Endothelial cell of umbilical vein (primary cell): ENCODE results near the gene OAF. TPM values are rescaled to one million over a fixed set of nuclear protein-coding genes. Genes with fewer than 3 reads are reported as not detected.

Experiments
- BruUV-seq: library from RNA; stranded (reverse); fragments of 400-500 nt; replicated peaks from 2 replicates; lab custom pipeline; 2021; lab: Mats Ljungman, UMichigan
- CTCF ChIA-PET: fragments of 300-600, 350-600 bp; sonication (Branson Sonifier 250); formaldehyde crosslinking; loops from one replicate; lab custom pipeline; 2021; ENCODE audit warnings: antibody characterized with exemption, inconsistent platforms; lab: Charles Lee
- POLR2A ChIA-PET: fragments of 300-600, 350-600 bp; sonication (Branson Sonifier 250); formaldehyde crosslinking; loops from one replicate; lab custom pipeline; 2021; ENCODE audit warnings: antibody characterized with exemption, inconsistent platforms; lab: Charles Lee
- DNase-seq: peaks from one replicate; pipeline ENCODE4 v3.0.0-alpha.2; 2011; ENCODE audit warnings: low read depth, low spot score
- FAIRE-seq: peaks from 2 replicates; lab custom pipeline; 2011; peaks lifted over from hg19 to GRCh38; lab: Jason Lieb, UNC
- H2AFZ ChIP-seq: 2 replicates; pipeline ENCODE4 v1.6.0; 2012; ENCODE audit warnings: low read depth, low read length, control low read depth, inconsistent platforms
- H3K27ac ChIP-seq: 2 replicates; pipeline ENCODE4 v1.5.1; 2011; ENCODE audit warnings: low read depth, mild to moderate bottlenecking, control low read depth, low read length, moderate library complexity; ENCODE audit not compliant: insufficient read depth
- H3K27me3 ChIP-seq, 2 experiments: 2 replicates each; pipeline versions ENCODE4 v1.6.0 to v1.6.1; 2011; ENCODE audit warnings: low read length in 2 of 2, mixed read lengths in 1 of 2; ENCODE audit not compliant: control insufficient read depth in 2 of 2, insufficient read depth in 2 of 2
- H3K36me3 ChIP-seq, 2 experiments: 2 replicates in 1 of 2; 3 replicates in 1 of 2; pipeline ENCODE4 v1.5.1; 2011; ENCODE audit warnings: low read length in 2 of 2, mild to moderate bottlenecking in 1 of 2, moderate library complexity in 1 of 2; ENCODE audit not compliant: control insufficient read depth in 2 of 2, insufficient read depth in 2 of 2; ENCODE audit errors: extremely low read depth in 1 of 2
- H3K4me1 ChIP-seq: 3 replicates; pipeline ENCODE4 v1.5.1; 2011; ENCODE audit warnings: mild to moderate bottlenecking, low read length; ENCODE audit not compliant: control insufficient read depth, insufficient read depth; ENCODE audit errors: extremely low read depth
- H3K4me2 ChIP-seq: 2 replicates; pipeline ENCODE4 v1.6.1; 2011; ENCODE audit warnings: low read length, control low read depth, mixed read lengths; ENCODE audit not compliant: insufficient read depth
- H3K4me3 ChIP-seq, 3 experiments: fragments of 200-600 bp in 1 of 3; sonication (generic), shearing (Covaris generic) in 1 of 3; replicated peaks in 1 of 3; 2 replicates each; pipeline ENCODE4 v1.5.1; 2011 to 2016; ENCODE audit warnings: control low read depth in 3 of 3, low read length in 3 of 3, mild to moderate bottlenecking in 2 of 3, inconsistent platforms in 1 of 3, low read depth in 1 of 3, moderate library complexity in 1 of 3; ENCODE audit not compliant: insufficient read depth in 1 of 3
- H3K79me2 ChIP-seq: 2 replicates; pipeline ENCODE4 v1.6.0; 2012; ENCODE audit warnings: low read length, inconsistent platforms; ENCODE audit not compliant: control insufficient read depth, insufficient read depth
- H3K9ac ChIP-seq: replicated peaks from 2 replicates; pipeline ENCODE3; 2011; ENCODE audit warnings: low read length, control low read depth; ENCODE audit not compliant: insufficient read depth; ENCODE audit errors: extremely low read depth
- H3K9me1 ChIP-seq: replicated peaks from 3 replicates; pipeline ENCODE4 v1.6.0; 2011; ENCODE audit warnings: mild to moderate bottlenecking, low read length; ENCODE audit not compliant: control insufficient read depth, insufficient read depth; ENCODE audit errors: extremely low read depth
- H3K9me3 ChIP-seq: replicated peaks from 2 replicates; pipeline ENCODE4 v1.5.1; 2012; ENCODE audit warnings: low read length, inconsistent platforms; ENCODE audit not compliant: control insufficient read depth, insufficient read depth
- H4K20me1 ChIP-seq: replicated peaks from 2 replicates; pipeline ENCODE3; 2011; ENCODE audit warnings: mild to moderate bottlenecking, low read length; ENCODE audit not compliant: control insufficient read depth, insufficient read depth; ENCODE audit errors: extremely low read depth
- EZH2 ChIP-seq: IDR thresholded peaks from 2 replicates; pipeline ENCODE4 v1.6.1; 2012; ENCODE audit warnings: borderline replicate concordance, low read depth, mild to moderate bottlenecking, moderate library complexity, low read length, inconsistent platforms; ENCODE audit not compliant: severe bottlenecking
- FOS ChIP-seq: IDR thresholded peaks from 2 replicates; pipeline ENCODE4 v1.6.1; 2011; ENCODE audit warnings: mild to moderate bottlenecking, low read length, moderate library complexity, borderline replicate concordance; ENCODE audit not compliant: insufficient read depth
- GATA2 ChIP-seq: IDR thresholded peaks from 2 replicates; pipeline ENCODE4 v1.7.0; 2011; ENCODE audit warnings: low read depth, mild to moderate bottlenecking, moderate library complexity, mixed read lengths, low read length; ENCODE audit not compliant: insufficient read length, insufficient read depth
- JUN ChIP-seq: IDR thresholded peaks from 2 replicates; pipeline ENCODE4 v1.6.1; 2011; ENCODE audit warnings: borderline replicate concordance, low read depth; ENCODE audit not compliant: insufficient read length, insufficient read depth
- MYC ChIP-seq: IDR thresholded peaks from one replicate; pipeline ENCODE4 v1.6.1; 2011; ENCODE audit warnings: mild to moderate bottlenecking, low read depth, low read length
- POLR2A ChIP-seq: IDR thresholded peaks from 2 replicates; pipeline ENCODE4 v1.6.1; 2012; ENCODE audit warnings: low read depth, mild to moderate bottlenecking, control low read depth, low read length
- POLR2AphosphoS5 ChIP-seq: IDR thresholded peaks from 2 replicates; pipeline ENCODE4 v1.6.1; 2012; ENCODE audit warnings: low read depth, mild to moderate bottlenecking, control low read depth, low read length, moderate library complexity; ENCODE audit not compliant: insufficient read depth
- dilution Hi-C: fragments of 300-500 bp; cut with MboI; formaldehyde crosslinking; loops from one replicate; pipeline ENCODE4 v1.15.0; 2019; ENCODE audit warnings: low sequenced_read_pairs; ENCODE audit not compliant: extremely low pct_ligation_motif_present
- intact Hi-C: fragments of 100-400 bp; cut with micrococcal nuclease; formaldehyde crosslinking; loops from one replicate; pipeline ENCODE4 v1.10.0; 2022
- polyA plus RNA-seq, 4 experiments: library from polyadenylated mRNA; depleted of rRNA in 3 of 4; stranded (reverse) in 3 of 4; unstranded in 1 of 4; fragments of >200 nt; gene quantifications; 2 replicates each; pipeline versions ENCODE4 v1.2.1 to v1.2.3, GENCODE V29; 2011 to 2012; ENCODE audit warnings: missing spikeins in 1 of 4
- total RNA-seq: library from RNA; stranded (reverse); gene quantifications from 2 replicates; pipeline ENCODE4 v1.2.3, GENCODE V29; 2021
- TF ChIP-seq, protein P1 (sequence below), 2 donors: IDR thresholded peaks; 1 replicate in 1 of 2; 2 replicates in 1 of 2; pipeline ENCODE4 v1.5.1; 2011; ENCODE audit warnings: low read length in 2 of 2, mild to moderate bottlenecking in 2 of 2, moderate library complexity in 2 of 2, control low read depth in 1 of 2, inconsistent platforms in 1 of 2, low read depth in 1 of 2; ENCODE audit not compliant: insufficient read depth in 1 of 2; ENCODE audit errors: extremely low read depth in 1 of 2
- TF ChIP-seq, protein P2 (sequence below): IDR thresholded peaks from 2 replicates; pipeline ENCODE4 v1.6.1; 2011; ENCODE audit not compliant: insufficient read depth, insufficient read length

OAF gene
- total and polyA plus RNA-seq, 2 donors (not counting 3 experiments of a cell fraction or from before 2014, with no cell fraction given), result 32.1 to 33.8 TPM

DNA sequence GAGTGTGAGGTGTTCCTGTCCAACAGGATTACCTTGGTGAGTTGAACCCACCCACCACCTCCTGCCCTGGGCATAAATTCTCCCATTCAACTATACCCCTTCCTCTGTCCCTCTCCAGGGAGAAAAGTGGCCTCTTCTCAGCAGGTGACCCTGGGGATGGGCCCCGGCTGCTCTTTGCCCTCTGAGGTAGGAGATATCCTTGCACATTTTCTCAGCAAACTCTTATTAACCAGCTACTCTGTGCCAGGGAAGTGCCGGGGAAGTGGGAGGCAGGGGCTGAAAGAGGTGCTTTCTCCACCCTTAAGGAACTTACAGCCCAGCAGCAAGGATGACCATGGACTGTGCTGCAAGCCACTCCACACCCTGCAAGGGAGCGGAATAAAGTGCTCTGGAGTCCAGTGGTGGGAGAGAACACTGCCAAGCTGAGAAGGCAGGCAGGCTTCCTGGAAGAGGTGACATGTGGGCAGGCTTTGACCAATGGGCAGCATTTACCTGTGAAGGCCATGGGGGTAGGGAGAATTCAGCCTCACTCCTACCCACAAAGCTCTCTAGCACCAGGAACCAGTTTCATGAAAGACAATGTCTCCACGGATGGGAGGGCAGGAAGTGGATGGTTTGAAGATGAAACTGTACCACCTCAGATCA is 21.9 kb upstream of the OAF start:
- no peak for DNase-seq
- Histone ChIP-seq H3K9ac (no peak overlapping the region), H2AFZ (no peak overlapping the region), H4K20me1 (no peaks in the 10 kb centered on the region), H3K4me1 (no peaks in the 10 kb centered on the region), H3K9me1 (no peaks in the 10 kb centered on the region), H3K9me3 (no peaks in the 10 kb centered on the region), H3K27ac (no peak overlapping the region), H3K36me3 (no peaks in the 10 kb centered on the region), H3K27me3 (peaks cover 8 to 9% of the 10 kb centered on the region in 2 experiments), H3K79me2 (no peaks in the 10 kb centered on the region), H3K4me3 (no peak overlapping the region), H3K4me2 (no peak overlapping the region)
- CTCF ChIA-PET, result interaction anchor here (1.0 kb wide), 1 partner anchor 8 kb away, joined by 3 read pairs; no protein-coding TSS in a partner anchor
- BruUV-seq, result no TSS peak
- no peak for FAIRE-seq
- dilution Hi-C loops (no loop called here), intact Hi-C loops (no loop called here)
- POLR2A ChIA-PET, result no interaction called here
- TF ChIP-seq POLR2A, result no peak
- TF ChIP-seq JUN, result no peak
- TF ChIP-seq, protein P1, sequence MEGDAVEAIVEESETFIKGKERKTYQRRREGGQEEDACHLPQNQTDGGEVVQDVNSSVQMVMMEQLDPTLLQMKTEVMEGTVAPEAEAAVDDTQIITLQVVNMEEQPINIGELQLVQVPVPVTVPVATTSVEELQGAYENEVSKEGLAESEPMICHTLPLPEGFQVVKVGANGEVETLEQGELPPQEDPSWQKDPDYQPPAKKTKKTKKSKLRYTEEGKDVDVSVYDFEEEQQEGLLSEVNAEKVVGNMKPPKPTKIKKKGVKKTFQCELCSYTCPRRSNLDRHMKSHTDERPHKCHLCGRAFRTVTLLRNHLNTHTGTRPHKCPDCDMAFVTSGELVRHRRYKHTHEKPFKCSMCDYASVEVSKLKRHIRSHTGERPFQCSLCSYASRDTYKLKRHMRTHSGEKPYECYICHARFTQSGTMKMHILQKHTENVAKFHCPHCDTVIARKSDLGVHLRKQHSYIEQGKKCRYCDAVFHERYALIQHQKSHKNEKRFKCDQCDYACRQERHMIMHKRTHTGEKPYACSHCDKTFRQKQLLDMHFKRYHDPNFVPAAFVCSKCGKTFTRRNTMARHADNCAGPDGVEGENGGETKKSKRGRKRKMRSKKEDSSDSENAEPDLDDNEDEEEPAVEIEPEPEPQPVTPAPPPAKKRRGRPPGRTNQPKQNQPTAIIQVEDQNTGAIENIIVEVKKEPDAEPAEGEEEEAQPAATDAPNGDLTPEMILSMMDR (IDR thresholded peaks at IDR 0.05; ENCODE audit: extremely low read depth in 1 of 2, insufficient read depth in 1 of 2, low read depth in 1 of 2, low read length in 2 of 2), result no peak
- no peak for TF ChIP-seq FOS
- no peak for TF ChIP-seq GATA2
- no peak for TF ChIP-seq POLR2AphosphoS5
- no peak for TF ChIP-seq EZH2
- TF ChIP-seq, protein P2, sequence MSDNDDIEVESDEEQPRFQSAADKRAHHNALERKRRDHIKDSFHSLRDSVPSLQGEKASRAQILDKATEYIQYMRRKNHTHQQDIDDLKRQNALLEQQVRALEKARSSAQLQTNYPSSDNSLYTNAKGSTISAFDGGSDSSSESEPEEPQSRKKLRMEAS, result no peak
- no peak for TF ChIP-seq MYC
